Nephron progenitor cell (in vitro differentiated cells): Measurements from ENCODE around the gene TRIP6.
"Not testable (repeated sequence)": the region's sequence is repeated elsewhere in the genome, so short reads cannot be mapped to it uniquely, and the experiment has no call there.

ENCODE experiments used
- DNase-seq: peaks from one replicate; pipeline ENCODE4 v3.0.0; 2021
- H3K27ac Mint-ChIP-seq: 2 replicates; pipeline ENCODE4 v1.8.0; 2021; ENCODE audit warnings: mild to moderate bottlenecking, moderate library complexity, mixed read lengths
- H3K27me3 Mint-ChIP-seq: 2 replicates; pipeline ENCODE4 v1.8.0; 2021; ENCODE audit warnings: mild to moderate bottlenecking, low read depth, mixed read lengths; ENCODE audit not compliant: poor library complexity
- H3K36me3 Mint-ChIP-seq: 2 replicates; pipeline ENCODE4 v1.8.0; 2021; ENCODE audit warnings: low read depth, mixed read lengths
- H3K4me1 Mint-ChIP-seq: 2 replicates; pipeline ENCODE4 v1.8.0; 2021; ENCODE audit warnings: mixed read lengths
- H3K4me3 Mint-ChIP-seq: 2 replicates; pipeline ENCODE4 v1.8.0; 2021; ENCODE audit warnings: mild to moderate bottlenecking, moderate library complexity, mixed read lengths
- H3K9me3 Mint-ChIP-seq: 2 replicates; pipeline ENCODE4 v1.8.0; 2021; ENCODE audit warnings: mild to moderate bottlenecking, moderate library complexity, mixed read lengths
- CTCF ChIP-seq: fragments of 200-600 bp; sonication (generic); IDR thresholded peaks from 2 replicates; pipeline ENCODE4 v1.5.0; 2021; ENCODE audit warnings: antibody characterized with exemption

TRIP6 gene

GRCh38 chr7:100901921-100902332 lies 34.7 kb downstream of the TRIP6 start:
- H3K36me3 Mint-ChIP-seq, result no peaks in the 10 kb centered on the region
- H3K9me3 Mint-ChIP-seq, result no peaks in the 10 kb centered on the region
- no peaks in the 10 kb centered on the region for H3K4me1 Mint-ChIP-seq
- H3K4me3 Mint-ChIP-seq, result no peak overlapping the region
- no peak for DNase-seq
- TF ChIP-seq CTCF, result no peak
- H3K27me3 Mint-ChIP-seq, result peaks cover 43% of the 10 kb centered on the region
- no peak overlapping the region for H3K27ac Mint-ChIP-seq

DNA sequence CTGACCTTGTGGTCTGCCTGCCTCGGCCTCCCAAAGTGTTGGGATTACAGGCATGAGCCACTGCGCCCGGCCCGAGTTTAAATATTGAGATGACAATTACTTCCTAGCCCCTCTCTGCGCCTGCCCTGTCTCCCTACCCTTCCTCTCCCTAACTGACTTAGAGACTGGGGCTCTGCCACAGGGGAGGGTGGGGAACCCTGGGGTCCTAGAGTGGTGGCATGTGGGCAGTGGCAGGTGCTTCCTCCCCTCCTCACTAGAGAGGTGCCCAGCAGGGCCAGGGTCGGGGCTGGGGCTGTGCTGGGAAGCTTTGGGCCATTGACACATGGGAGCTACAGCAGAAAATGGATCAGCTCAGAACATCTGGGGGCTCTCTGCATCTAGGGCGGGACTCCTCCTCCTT lies 35.5 kb downstream of the TRIP6 start:
- no peak for TF ChIP-seq CTCF

GRCh38 chr7:100908512-100908911 lies 41.3 kb downstream of the TRIP6 start:
- H3K27ac Mint-ChIP-seq, result no peak overlapping the region
- H3K9me3 Mint-ChIP-seq, result peaks cover 6% of the 10 kb centered on the region
- peaks cover 11% of the 10 kb centered on the region for H3K27me3 Mint-ChIP-seq
- H3K4me3 Mint-ChIP-seq, result no peak overlapping the region
- no peaks in the 10 kb centered on the region for H3K4me1 Mint-ChIP-seq
- no peak for DNase-seq
- no peaks in the 10 kb centered on the region for H3K36me3 Mint-ChIP-seq
- TF ChIP-seq CTCF, result no peak

More for the DNA sequence above, 35.5 kb downstream of the TRIP6 start:
- Mint-ChIP-seq H3K36me3 (no peaks in the 10 kb centered on the region), H3K4me3 (no peak overlapping the region), H3K9me3 (no peaks in the 10 kb centered on the region), H3K27ac (no peak overlapping the region), H3K4me1 (no peaks in the 10 kb centered on the region), H3K27me3 (peaks cover 37% of the 10 kb centered on the region)
- DNase-seq, result no peak

- H3K4me1 Mint-ChIP-seq, H3K4me3 Mint-ChIP-seq, H3K36me3 Mint-ChIP-seq, DNase-seq, H3K27ac Mint-ChIP-seq, H3K9me3 Mint-ChIP-seq: not testable (repeated sequence)
- H3K27me3 Mint-ChIP-seq, result peaks cover 11% of the 10 kb centered on the region
Measured at GRCh38 chr7:100910443-100910842, 43.3 kb downstream of the TRIP6 start.

DNA sequence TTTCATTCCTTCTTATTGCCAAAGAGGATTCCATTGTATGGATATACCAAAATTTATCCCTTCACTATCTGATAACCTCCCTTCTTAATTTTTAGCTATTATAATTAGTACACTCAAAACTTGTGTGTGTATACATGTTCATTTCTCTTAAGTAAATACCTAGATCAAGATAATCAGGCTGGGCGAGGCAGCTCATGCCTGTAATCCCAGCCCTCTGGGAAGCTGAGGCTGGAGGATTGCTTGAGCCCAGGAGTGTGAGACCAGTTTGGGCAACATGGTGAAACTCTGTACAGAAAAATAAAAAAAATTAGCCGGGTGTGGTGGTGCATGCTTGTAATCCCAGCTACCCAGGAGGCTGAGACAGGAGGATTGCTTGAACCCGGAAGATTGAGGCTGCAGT lies 44.3 kb downstream of the TRIP6 start:
- no peak overlapping the region for H3K27ac Mint-ChIP-seq
- no peak for DNase-seq
- H3K9me3 Mint-ChIP-seq, result peaks cover 6% of the 10 kb centered on the region
- peaks cover 11% of the 10 kb centered on the region for H3K27me3 Mint-ChIP-seq
- no peak for TF ChIP-seq CTCF
- no peak overlapping the region for H3K4me3 Mint-ChIP-seq
- no peaks in the 10 kb centered on the region for H3K4me1 Mint-ChIP-seq
- no peaks in the 10 kb centered on the region for H3K36me3 Mint-ChIP-seq

- H3K27ac Mint-ChIP-seq, result no peak overlapping the region
- no peak for TF ChIP-seq CTCF
- no peak for DNase-seq
- no peaks in the 10 kb centered on the region for H3K9me3 Mint-ChIP-seq
- peaks cover 8% of the 10 kb centered on the region for H3K27me3 Mint-ChIP-seq
- H3K4me3 Mint-ChIP-seq, result no peak overlapping the region
- H3K36me3 Mint-ChIP-seq, result no peaks in the 10 kb centered on the region
- no peaks in the 10 kb centered on the region for H3K4me1 Mint-ChIP-seq
Measured at GRCh38 chr7:100914208-100914878, 47.2 kb downstream of the TRIP6 start.
